PFSK-1 (cell line): ENCODE measurements around the gene SPAG5.

ENCODE experiments used
- FOXP2 ChIP-seq: optimal IDR thresholded peaks from 2 replicates; pipeline ENCODE3; 2011; ENCODE audit warnings: borderline replicate concordance, control low read depth, inconsistent platforms; ENCODE audit not compliant: insufficient read depth; ENCODE audit errors: extremely low read length, extremely low read depth
- POLR2AphosphoS5 ChIP-seq: IDR thresholded peaks from 2 replicates; pipeline ENCODE4 v1.6.1; 2012; ENCODE audit warnings: low read depth, mild to moderate bottlenecking, control low read depth, low read length, moderate library complexity
- SIN3A ChIP-seq: IDR thresholded peaks from 2 replicates; pipeline ENCODE4 v1.6.1; 2012; ENCODE audit warnings: mild to moderate bottlenecking, low read length, moderate library complexity, borderline replicate concordance; ENCODE audit not compliant: insufficient read depth
- TAF1 ChIP-seq: IDR thresholded peaks from 2 replicates; pipeline ENCODE4 v1.6.1; 2012; ENCODE audit warnings: low read length, control low read depth, borderline replicate concordance; ENCODE audit not compliant: insufficient read depth
- TF ChIP-seq, protein P1 (sequence below), 2 experiments: IDR thresholded peaks; 2 replicates each; pipeline versions ENCODE4 v1.6.1 to v1.8.0; 2011 to 2012; ENCODE audit warnings: low read depth in 2 of 2, low read length in 2 of 2, control low read depth in 1 of 2, inconsistent platforms in 1 of 2, mild to moderate bottlenecking in 1 of 2, moderate library complexity in 1 of 2; ENCODE audit not compliant: insufficient read depth in 1 of 2

Gene SPAG5

DNA sequence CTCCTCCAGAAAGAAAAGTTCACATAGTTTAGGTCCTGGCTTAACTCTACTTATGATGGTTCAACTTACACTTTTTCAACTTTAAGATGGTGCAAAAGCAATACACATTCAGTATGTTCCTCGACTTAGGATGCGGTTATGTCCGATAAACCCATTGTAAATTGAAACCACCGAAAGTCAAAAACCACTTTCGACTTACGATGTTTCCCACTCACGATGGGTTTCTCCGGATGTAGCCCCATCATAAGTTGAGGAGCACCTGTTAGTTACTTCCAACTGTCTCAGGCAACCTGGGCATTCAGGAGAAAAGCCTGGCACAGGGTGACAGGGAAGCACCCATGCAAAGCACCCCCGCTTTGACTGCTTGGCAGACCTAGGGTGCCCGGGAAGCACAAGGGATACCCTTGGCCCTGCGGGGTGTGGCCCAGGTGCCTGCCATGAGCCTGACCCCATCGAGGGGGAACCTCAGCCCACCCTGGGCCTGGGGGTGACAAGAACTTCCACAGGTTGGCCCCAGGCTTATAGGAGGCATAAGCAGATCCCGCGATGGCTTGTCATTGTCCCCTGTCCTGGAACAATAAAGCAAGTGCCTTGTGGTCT, 60.4 kb downstream of the SPAG5 start:
- TF ChIP-seq POLR2AphosphoS5 (no peak), FOXP2 (no peak), TAF1 (no peak), SIN3A (no peak)
- TF ChIP-seq, protein P1, sequence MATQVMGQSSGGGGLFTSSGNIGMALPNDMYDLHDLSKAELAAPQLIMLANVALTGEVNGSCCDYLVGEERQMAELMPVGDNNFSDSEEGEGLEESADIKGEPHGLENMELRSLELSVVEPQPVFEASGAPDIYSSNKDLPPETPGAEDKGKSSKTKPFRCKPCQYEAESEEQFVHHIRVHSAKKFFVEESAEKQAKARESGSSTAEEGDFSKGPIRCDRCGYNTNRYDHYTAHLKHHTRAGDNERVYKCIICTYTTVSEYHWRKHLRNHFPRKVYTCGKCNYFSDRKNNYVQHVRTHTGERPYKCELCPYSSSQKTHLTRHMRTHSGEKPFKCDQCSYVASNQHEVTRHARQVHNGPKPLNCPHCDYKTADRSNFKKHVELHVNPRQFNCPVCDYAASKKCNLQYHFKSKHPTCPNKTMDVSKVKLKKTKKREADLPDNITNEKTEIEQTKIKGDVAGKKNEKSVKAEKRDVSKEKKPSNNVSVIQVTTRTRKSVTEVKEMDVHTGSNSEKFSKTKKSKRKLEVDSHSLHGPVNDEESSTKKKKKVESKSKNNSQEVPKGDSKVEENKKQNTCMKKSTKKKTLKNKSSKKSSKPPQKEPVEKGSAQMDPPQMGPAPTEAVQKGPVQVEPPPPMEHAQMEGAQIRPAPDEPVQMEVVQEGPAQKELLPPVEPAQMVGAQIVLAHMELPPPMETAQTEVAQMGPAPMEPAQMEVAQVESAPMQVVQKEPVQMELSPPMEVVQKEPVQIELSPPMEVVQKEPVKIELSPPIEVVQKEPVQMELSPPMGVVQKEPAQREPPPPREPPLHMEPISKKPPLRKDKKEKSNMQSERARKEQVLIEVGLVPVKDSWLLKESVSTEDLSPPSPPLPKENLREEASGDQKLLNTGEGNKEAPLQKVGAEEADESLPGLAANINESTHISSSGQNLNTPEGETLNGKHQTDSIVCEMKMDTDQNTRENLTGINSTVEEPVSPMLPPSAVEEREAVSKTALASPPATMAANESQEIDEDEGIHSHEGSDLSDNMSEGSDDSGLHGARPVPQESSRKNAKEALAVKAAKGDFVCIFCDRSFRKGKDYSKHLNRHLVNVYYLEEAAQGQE (IDR thresholded peaks at IDR 0.05; ENCODE audit: insufficient read depth in 1 of 2, low read depth in 2 of 2, low read length in 2 of 2), result no peak

DNA sequence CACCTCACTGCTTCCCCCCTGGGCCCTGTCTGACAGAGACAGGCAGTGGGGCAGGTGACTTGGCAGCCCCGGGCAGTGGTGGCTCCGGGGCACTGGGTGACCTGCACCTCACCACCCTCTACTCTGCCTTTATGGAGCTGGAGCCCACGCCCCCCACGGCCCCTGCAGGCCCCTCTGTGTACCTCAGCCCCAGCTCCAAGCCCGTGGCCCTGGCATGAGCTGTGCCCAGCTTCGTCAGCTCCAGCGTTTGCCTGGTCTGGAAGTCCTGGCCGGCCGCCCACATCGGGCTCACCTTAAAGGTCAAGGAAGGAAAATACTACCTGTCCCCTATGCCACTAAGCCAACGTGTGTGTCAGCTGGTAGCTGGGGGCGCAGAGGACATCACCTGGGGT, 61.6 kb downstream of the SPAG5 start:
- no peak for TF ChIP-seq SIN3A

GRCh38 chr17:28536532-28537218, 62.1 kb downstream of the SPAG5 start:
- TF ChIP-seq SIN3A (no peak), POLR2AphosphoS5 (no peak), FOXP2 (no peak), TAF1 (no peak)
- TF ChIP-seq, protein P1 (IDR thresholded peaks at IDR 0.05; ENCODE audit: insufficient read depth in 1 of 2, low read depth in 2 of 2, low read length in 2 of 2), result no peak

DNA sequence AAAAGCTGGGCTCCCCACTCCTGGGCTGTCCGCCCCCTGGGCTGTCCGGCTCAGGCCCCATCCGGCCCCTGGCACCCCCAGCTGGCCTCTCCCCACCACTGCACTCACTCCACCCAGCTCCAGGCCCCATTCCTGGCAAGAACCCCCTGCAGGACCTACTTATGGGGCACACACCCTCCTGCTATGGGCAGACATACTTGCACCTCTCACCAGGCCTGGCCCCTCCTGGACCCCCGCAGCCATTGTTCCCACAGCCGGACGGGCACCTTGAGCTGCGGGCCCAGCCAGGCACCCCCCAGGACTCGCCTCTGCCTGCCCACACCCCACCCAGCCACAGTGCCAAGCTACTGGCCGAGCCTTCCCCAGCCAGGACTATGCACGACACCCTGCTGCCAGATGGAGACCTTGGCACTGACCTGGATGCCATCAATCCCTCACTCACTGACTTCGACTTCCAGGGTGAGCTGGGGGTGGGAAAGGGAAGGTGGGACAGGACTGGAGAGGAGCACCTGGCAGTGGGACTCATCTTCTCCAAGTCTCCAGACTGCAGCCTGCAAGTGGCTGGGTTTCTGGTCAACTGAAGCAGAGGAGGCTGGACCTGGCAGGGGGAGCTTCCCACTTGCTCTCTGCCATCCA, 64.0 kb downstream of the SPAG5 start:
- TF ChIP-seq POLR2AphosphoS5 (no peak), SIN3A (no peak), FOXP2 (no peak), TAF1 (no peak)
- TF ChIP-seq, protein P1 (IDR thresholded peaks at IDR 0.05; ENCODE audit: insufficient read depth in 1 of 2, low read depth in 2 of 2, low read length in 2 of 2), result no peak

GRCh38 chr17:28533091-28533807, 65.6 kb downstream of the SPAG5 start:
- no peak for TF ChIP-seq TAF1
- no peak for TF ChIP-seq FOXP2
